HG02840 (cell line): ENCODE measurements around the gene MAP3K14.
A peak's percentile ranks its signal among the peaks of the same experiment; 100 is the strongest.
"Not testable (repeated sequence)": the region's sequence is repeated elsewhere in the genome, so short reads cannot be mapped to it uniquely, and the experiment has no call there.

ENCODE experiments used
- ATAC-seq: cut with Tn5 transposase; IDR thresholded peaks from one replicate; pipeline ENCODE4 v1.9.1; 2021; ENCODE audit warnings: mild to moderate bottlenecking, moderate library complexity, moderate number of reproducible peaks; ENCODE audit not compliant: unreplicated experiment, low FRiP score

MAP3K14 gene

DNA sequence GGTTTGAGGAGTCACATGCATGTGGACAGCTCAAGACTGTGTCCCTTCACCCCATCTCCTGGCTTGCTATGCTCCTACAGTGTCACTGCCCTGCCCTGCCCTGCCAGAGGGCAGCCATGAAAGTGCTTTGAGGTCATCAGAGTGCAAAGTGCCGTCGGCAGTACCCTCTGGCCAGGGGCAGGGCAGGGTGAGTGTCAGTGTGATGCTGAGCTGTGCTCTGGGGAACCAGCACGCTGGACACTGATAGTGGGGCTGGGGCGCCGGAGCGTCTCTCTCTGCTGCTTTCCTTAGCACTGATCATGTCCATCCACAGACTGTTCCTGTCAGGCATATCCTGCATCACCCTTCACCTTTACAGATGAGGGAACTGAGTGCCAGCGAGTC is 53.4 kb downstream of the MAP3K14 start:
- no peak for ATAC-seq

DNA sequence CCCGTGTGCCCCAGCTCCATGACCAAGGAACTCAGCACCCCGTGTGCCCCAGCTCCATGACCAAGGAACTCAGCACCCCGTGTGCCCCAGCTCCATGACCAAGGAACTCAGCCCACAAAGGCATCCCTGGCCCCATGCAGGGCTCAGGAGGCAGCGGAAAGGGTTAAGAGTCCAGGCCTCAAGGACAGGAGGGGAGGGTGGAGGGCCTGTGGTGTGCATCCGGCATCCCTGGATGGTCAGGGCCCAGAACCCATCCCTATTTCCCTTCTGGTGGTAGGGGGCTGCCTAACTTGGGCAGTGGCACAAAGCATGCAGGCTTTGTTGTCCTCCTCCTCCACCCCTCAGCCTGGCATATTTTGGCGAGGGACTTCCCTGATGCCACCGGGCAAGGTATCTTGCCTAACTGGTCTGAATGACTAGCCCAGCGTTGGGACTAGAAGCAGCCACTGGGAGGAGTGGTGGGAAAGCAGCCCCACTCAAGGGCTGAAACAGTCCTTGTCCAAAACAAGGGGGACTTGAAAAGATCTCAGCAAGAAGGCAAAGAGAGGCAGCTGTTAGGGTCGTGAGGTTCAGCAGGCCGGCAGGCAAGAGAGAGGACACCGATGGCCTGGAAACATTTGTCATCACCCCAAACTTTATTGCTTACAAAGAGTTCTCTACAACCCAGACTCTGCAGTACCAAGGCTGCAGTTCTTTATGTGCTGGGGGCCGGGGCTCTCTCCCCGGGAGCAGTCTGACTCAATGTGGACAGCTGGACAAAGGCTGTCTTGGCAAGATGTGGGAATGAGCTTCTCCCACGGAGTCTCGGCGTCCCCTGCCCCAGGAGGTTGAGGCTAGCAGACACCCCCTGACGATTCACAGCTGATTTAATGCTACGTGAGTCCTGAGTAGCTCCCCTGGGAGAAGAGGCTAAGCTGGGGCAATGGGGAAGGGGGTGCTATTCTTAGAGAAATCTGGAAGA is 54.0 kb downstream of the MAP3K14 start:
- ATAC-seq = no peak

DNA sequence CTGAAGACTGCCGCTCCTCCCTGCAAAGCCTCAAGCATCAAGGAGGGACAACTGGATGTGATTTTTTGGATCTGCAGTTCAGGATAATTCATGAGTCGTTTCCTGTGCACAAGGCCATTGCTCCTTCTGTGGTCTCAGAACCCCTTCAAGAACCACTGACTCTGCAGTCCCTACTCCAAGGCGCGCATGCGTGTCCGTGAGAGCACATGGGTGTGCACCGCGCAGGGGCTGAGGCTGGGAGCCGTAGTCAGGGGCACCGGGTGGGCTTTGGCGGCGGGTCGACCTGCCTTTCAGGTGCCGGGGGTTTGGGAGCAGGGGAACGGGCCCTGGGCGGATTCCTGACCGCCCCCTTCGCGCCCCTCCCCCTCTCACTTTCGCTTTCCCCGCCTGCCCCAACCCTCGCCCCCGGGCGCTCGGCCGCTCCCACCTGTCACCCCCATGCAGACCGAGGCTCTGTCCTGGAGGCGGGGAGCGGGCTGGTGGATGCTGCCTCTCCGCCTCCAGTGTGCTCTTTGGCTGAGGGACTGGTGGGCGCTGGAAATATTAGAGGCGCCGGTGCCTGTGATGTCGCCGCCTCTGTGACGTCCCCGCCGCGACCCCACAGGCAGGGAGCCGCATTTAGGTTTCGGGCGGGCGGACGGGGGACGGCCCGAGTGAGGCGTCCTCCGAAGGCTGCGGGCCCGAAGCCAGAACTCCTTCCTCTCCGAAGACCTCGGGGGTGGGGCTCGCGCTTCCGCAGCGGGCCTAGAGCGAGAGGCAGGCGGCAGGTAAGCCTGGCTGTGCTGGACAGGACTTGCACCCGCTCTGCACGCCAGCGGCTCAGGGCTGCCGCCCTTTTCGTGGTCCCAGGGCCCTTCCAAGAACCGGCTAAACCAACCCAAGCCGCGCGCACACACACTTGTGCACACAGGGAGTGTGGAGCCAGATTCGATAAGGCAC is 55.0 kb downstream of the MAP3K14 start, which contains the start of gene SPATA32:
SPATA32 (minus strand) TSS at position 518 of the 939 bp plus-strand sequence; CDS start at position 440, 78 bp downstream.
- ATAC-seq = no peak

DNA sequence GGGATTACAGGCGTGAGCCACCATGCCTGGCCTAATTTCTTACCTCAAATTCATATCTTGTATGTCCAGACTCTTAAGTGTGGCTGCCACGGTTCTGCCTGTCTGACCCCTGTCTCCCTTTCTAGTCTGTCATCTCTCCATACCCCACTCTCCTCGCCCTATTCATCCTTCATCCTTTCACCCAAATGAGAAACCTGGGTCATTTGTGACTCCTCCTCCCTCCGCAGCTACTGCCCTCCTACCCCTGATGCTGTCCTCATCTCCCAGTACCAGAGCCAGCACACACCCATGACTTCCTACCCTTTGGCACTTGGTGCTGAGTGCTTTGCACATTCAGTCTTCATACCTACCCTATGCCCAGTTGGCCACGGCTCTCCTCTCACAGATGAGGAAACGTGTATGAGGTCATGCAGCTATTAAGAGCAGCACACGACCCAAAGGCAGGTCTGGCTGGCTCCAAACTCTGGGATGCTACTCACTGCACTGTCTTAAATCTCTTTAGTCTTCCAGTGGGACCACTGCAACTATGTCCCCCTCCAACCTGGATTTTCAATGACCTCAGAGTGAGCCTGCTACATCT is 56.5 kb downstream of the MAP3K14 start:
- no peak for ATAC-seq

DNA sequence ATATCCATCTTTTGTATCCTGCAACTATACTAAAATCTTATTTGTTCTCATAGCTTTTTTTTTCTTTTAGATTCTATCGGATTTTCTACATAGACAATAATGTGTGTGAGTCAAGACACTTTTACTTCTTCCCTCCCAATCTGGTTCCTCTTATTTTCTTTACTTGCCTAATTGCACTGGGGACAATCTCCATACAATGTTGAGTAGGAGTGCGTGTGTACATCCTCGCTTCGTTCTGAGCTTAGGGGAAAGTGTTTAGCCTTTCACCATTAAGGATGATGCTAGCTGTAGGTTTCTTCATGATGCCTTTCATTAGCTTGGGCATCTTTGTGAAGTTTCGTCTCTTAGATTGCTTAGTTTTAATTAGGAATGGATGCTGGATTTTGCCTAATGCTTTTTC is 57.8 kb downstream of the MAP3K14 start:
- ATAC-seq = no peak

DNA sequence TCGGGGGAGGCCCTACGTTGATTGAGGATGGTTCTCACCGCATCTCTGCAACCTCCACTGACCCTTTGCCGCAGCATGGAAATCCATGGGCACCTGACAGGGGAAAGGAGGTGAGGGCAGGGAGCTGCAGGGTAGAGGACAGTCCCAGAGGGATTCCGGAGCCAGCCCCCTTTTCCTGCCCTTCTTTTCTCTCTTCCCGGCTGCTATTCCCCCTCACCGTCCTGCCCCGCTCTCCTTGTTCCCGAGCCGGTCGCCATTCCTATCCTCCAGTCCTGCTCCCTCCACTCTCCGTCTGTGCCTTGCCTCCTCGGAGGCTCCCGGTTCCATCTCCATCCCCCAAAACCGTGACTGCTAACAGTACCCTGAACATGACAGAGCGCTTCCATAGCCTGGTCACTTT is 59.7 kb downstream of the MAP3K14 start:
- ATAC-seq = no peak

DNA sequence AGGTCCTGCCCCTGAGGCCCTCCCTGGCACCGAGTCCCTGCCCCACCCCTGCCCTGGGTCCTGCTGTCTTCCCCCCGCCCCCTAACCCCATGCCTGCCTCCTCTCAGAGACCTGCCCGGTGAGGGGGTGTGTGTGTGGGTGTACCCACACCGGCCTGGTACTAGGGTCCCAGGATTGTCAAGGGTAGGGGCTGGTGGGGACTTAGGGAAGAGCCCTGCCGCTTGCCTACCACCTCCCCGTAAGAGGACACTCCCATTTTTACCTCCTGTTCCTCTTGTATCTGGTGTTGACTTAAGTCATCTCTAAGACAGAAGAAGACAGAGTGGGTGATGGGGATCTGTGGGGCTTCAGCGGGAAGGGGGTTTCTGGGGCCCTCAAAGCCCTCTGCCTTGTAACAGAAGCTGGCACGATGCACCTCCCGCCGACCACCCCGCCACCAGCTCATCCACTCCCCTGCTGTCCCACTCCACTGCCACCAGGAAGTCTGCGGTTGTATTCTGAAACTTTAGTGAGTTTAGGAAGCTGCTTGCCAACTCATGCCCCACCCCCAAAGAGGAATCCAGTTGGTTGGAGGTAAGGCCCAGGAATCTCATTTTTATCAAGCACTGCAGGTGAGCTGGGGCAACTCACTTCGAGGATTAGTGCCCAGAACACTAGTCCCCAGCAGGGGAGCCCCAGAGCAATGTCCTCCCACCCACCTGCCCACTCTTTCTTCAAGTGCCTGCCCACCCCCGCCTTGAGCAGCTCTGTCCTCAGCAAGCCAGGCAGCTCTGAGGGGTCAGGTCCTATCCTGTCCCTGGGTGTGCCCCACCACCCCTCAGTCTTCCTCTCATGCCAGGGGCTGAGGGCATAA is 60.5 kb downstream of the MAP3K14 start:
- ATAC-seq = no peak

DNA sequence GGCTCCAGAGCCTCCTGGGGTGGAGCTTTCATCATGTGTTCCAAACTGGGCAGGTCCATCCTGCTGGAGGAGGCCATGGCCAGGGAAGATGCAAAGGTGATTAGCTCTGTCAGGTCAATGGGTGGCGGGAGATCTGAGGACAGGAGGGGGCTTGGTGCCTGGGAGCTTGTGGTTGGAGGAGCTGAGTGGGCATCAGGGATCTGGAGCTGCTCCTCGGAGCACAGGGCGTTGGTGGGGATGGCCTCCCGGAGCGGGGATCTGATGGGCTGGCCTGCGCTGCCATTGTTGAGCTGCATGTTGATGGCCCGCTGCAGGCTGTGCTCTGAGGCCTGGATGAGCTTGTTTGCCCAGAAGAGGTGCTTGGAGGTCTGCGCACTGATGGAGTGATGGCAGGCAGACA is 61.5 kb downstream of the MAP3K14 start:
- ATAC-seq = no peak

DNA sequence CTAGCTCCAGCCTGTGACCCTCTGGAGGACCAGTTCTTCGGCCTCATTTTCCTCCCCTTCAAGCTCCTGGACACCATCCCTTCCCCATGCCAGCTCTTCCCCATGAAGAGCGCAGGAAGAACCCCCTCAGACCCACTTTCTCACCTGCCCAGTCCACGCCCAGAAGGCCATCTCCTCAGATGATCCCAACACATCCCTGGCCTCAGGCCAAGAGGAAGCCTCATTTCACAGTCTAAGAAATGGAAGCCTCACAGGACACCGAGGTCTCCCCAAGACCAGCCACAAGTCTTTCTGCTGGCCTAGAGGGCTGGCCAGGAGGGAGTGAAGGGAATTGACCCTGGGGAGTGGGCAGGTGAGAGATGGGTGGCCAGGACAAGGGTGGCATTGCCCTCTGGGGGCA is 62.9 kb downstream of the MAP3K14 start:
- ATAC-seq = no peak

DNA sequence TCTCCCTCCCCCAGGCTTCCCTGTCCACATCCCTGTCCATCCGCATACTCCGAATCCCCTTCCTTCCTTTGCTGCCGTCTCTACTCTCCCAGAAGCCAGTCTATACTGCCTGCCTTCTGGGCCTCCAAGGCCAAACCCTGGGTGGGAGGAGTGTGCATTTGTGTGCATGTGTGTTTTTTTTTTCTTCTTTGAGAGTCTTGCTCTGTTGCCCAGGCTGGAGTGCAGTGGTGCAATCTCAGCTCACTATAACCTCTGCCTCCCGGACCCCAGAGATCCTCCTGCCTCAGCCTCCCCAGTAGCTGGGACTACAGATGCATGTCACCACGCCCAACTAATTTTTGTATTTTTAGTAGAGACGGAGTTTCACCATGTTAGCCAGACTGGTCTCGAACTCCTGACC is 63.6 kb downstream of the MAP3K14 start:
- ATAC-seq = not testable (repeated sequence)

DNA sequence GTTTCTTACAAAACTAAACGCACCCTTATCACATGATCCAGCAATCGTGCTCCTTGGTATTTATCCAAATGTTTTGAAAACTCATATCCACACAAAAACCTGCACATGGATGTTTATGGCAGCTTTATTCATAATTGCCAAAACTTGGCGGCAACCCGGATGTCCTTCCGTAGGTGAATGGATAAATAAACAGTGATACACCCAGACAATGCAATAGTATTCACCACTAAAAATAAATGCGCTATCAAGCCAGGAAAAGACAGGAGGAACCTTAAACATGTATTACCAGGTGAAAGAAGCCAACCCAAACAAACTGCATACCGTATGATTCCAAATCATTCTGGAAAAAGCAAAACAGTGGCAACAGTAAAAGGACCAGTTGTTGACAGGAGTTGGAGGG is 64.9 kb downstream of the MAP3K14 start:
- ATAC-seq = no peak

DNA sequence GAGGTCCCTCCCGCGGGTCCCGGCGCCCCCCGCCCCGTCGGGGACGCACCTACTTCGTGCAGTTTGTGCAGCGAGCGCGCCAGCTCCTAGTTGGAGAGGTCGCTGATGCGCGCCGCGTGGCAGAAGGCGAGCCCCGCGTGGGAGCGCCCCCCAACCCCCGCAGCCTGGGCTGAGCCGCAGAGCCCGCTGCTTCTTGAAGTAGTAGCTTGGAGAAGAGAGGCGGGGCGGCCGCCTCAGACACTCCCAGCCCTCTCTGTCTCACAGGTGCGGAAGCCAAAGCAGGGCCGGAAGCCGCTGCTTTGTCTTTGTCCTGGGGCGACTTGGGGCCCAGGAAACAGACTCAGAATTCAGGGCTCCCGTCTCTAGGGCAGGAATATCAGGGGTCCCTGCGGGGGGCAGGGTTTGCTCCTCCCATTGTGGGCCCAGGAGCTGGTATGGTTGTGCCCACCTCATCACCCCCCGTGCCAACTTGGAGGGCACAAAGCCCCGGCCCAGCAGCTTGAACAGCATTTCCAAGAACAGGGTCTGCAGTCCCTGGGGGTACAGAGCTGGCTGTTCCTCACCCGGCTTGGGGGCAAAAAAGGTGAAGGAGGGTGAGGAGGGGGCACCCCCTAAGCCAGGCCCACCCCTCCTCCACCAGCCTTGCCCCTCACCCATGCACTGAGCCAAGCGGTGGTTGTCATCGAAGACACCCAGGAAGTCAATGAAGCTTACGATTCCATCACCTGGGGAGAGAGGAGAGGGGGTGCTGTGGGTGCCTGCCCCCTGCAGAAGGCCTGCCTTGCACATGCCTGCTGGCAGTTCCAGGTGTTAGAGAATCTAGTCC is 68.5 kb downstream of the MAP3K14 start:
- peak; percentile 43 for ATAC-seq

DNA sequence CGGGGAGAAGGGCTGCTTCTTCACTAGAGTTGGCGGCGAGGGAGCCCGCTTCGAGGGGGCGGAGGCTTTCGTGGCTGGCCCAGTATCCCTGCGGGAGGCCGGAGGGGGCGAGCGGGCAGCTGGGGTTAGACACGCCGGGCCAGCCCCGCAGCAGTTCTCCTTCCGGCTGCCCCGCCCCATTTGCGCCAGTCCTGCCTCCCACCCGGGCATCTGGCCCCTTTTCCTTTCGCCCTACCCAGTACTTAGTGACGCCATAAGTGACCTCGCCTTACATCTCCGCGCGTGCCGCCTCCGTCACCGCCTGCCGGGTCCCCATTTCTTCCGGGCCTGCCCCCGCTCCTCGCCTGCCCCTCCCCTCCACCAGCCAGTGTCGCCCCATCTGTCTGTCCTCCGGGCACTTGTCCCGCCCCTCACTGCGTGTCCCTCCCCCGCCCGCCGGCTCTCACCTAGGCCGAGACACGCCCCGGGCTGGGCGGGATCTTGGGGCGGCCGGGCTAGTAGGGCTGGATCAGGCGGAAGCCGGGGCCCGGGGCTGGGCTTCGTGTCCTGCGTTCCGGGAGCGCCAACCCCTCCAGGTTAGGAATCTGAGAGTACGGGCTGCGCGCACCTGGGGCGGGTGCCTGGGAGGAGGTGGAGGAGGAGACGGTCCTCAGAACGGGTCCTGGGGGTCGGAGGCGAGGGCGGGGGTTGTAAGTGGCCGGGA is 69.2 kb downstream of the MAP3K14 start:
- peak; percentile 69 for ATAC-seq

DNA sequence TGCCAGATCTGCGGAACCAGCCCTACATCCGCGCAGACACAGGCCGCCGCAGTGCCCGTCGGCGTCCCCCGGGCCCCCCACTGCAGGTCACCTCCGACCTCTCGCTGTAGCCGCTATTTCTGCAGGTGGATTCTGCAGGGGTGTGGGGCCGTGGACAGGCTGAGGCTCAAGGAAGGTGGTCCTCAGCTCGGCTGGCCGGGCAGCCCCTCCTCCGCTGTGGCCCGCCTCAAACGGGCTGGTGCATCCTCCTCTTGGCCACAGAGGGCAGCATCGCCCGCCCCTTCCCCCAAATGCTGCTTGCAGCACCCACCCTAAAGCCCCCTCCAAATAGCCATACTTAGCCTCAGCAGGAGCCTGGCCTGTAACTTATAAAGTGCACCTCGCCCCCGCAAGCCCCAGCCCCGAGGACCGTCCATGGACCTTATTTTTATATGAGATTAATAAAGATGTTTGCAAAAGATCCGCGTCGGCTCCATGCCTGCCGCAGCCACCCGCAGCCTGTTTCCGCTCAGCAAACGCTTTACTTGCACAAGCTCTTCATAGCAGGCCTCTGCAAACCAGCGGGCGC is 69.9 kb downstream of the MAP3K14 start:
- no peak for ATAC-seq

DNA sequence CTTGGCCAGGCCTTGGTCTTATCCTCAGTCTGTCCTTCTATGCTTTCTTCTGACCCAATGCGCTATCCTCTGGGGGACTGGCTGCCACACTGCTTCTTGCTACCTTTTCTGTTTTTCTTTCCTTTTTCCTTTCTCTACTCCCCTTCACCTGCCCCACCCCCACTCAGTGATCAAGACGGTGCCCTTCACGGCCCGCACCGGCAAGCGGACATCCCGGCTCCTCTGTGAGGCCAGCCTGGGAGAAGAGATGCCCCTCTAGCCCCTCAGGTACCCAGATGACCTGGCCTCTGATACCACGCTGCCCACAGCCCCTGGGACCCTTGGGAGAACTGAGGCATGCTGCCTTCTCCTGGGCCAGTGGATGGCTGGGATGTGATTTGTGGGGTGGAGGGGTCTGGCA is 70.5 kb downstream of the MAP3K14 start:
- no peak for ATAC-seq

DNA sequence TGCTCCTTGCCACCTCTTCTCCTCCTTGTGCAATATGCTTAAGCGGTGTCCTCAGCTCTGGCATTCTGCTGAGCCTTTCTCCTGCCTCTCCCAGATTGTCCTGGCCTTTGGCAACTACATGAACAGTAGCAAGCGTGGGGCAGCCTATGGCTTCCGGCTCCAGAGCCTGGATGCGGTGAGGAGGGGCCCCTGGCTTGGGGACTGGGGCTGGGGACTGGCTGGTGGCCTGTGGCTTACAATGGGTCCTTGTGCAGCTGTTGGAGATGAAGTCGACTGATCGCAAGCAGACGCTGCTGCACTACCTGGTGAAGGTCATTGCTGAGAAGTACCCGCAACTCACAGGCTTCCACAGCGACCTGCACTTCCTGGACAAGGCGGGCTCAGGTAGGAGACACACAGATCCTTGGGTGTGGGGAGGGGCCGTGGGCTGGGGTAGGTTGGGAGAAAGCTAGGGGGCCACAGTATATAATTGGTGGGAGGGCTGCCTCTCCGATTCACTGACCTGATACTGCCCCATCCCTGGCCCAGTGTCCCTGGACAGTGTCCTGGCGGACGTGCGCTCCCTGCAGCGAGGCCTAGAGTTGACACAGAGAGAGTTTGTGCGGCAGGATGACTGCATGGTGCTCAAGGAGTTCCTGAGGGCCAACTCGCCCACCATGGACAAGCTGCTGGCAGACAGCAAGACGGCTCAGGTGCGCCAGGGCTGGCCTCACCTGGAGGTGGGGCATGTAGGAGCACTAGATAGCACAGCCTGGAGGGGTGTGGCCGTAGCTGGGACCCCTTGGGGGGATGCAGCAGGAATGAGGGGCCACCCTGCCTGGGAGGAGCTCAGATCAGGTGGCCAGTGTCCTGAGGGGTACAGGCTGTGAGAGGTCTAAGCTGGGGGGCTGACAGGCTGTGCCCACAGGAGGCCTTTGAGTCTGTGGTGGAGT is 71.8 kb downstream of the MAP3K14 start:
- no peak for ATAC-seq

DNA sequence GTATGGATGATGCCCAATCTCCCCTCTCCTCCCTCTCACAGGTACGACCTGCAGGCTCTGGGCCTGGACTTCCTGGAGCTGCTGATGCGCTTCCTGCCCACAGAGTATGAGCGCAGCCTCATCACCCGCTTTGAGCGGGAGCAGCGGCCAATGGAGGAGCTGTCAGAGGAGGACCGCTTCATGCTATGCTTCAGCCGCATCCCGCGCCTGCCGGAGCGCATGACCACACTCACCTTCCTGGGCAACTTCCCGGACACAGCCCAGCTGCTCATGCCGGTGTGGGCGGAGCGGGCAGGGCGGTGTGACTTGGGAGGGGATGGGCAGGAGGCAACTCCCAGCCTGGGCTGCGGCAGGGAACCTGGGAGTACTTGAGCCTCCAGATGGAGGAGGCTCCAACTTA is 73.1 kb downstream of the MAP3K14 start:
- ATAC-seq = no peak
